ENCODE data around the gene PLEKHF1. TPM values are rescaled to one million over a fixed set of nuclear protein-coding genes. Genes with fewer than 3 reads are reported as not detected.

Gene PLEKHF1
- polyA plus RNA-seq, 3 donors: 1.4 to 2.2 (median 2.1) TPM

DNA sequence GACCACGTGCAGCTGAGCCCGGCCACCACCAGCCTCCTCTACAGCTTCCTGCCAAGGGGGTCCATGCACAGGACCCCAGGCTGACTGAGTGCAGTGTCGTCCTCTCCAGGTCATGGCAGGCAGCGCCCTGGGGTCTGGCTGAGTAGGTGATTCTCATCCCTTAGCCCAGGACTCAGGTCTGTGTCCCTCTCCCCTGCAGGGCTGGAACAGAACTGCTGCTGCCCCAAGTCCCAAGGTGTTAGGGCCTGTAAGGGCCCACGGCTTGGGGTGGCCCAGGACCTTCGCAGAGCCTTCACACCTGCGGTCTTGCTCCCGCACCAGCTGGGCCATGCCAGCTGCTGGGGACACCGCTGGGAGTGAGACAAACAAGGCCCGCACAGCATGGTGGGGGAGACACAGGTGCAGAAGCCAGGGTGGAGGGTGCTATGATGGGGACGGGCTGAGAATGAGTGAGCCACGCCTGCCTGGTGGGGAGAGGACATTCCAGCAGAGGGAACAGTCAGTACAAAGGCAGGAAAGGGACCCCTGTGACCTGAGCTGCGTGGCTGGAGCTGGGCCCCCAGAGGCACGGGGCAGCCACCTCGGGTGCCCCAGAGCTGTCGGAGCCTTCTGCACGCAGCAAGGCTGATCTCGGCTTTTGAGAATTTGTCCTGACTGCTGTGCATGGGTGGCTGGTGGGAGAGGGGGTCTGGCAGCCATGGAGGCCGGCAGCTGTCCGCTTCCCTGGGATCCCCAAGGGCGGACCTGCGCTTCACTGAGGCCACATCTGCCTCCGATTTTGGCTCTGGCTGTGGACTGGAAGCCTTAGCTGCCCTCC is 11.9 kb downstream of the PLEKHF1 start:
- DNase-seq: no peak

DNA sequence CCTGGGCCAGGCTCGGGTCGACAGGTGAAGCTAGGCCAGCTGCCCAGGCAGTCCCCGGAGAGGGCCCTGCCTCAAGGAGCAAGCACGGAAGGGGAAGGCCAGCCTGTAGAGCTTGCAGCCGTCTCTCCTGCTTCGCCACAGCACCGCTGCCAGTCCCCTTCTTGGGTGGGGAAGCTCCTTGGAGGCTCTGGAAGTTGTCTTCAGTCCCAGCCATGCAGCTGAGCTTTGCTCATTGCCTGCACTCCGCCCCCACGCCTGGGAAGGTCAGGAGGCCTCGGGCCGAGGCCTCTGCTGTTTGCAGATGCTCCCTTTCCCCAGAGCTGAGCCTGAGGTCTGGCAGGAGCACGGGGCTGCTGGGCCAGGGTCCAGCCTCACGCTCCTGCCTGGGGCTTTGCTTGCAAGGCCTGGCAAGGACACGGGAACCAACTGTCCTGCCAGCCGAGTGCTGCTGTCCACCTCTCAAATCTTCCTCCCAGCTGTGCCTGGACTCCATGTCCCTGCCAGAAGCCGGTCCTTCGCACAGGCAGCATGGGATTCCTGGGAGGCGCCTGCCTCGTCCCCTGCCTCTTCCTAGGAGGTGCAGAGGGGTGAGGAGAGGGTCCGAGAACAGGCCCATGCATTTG is 13.3 kb downstream of the PLEKHF1 start:
- DNase-seq: no peak

DNA sequence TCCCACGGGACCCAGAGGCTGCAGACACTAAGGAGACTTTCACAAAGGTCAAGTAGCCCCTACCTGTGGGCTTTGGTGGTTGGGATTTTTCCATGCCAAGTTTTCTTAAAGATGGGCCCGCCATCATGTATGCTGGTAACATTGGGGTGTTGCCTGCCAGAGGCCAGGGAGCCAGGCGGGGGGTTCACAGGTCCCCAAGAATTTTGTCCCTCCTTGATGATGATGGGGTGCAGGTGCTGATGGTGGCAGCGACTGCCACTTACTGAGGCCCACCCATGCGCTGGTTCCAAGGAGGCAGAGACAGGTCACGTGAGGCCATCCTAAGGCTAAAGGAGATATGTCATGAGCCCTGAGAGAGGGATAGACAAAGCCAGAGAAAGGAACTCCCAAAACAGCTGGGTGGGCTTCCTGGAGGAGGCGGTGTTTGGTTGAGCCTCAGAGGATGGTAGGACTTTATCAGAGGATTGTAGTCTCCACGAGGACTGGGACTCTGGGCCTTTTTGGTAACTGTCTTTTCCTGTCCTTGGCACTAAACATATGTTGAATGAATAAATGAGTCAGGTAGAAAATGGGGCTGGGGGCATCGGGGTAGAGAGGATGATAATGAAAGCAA is 14.4 kb downstream of the PLEKHF1 start:
- DNase-seq: no peak

DNA sequence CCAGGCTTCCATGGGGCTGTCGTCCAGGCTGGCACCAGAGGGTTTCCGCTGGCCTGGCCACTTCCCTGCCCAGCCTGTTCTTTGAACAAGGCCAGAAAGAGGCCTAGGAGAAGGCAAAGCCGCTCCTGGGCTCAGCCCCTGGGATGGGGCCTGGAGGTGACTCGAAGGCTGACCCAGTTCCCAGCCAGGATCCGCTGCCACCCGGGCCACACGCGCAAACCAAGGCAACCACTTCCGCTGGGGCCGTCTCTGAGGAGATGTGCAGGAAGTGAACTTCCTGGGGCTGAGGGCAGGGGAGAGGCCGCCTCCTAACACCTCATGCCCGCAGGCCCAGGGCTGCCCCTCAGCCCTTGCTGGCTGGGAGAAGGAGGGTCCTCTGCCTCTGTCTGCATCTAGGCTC is 15.2 kb downstream of the PLEKHF1 start:
- DNase-seq: no peak

DNA sequence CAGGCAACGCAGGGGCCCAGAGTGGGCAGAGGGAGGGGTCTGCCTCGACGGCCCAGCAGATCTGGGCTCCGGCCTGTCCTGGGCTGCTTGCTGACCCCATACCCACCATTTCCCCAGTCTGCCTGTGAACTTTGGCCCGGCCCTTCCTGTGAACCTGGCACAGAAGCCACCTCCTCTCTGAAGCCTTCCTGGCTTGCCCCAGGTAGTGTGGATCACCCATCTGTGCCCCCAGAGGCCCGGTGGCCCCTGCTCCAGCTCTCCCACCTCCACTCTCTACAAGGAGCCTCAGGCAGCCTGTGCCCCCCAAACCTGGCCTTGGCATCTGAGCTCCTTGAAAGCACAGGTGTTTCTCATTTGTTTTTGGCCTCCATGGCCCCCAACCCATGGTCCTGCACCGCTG is 15.7 kb downstream of the PLEKHF1 start:
- no peak for DNase-seq

DNA sequence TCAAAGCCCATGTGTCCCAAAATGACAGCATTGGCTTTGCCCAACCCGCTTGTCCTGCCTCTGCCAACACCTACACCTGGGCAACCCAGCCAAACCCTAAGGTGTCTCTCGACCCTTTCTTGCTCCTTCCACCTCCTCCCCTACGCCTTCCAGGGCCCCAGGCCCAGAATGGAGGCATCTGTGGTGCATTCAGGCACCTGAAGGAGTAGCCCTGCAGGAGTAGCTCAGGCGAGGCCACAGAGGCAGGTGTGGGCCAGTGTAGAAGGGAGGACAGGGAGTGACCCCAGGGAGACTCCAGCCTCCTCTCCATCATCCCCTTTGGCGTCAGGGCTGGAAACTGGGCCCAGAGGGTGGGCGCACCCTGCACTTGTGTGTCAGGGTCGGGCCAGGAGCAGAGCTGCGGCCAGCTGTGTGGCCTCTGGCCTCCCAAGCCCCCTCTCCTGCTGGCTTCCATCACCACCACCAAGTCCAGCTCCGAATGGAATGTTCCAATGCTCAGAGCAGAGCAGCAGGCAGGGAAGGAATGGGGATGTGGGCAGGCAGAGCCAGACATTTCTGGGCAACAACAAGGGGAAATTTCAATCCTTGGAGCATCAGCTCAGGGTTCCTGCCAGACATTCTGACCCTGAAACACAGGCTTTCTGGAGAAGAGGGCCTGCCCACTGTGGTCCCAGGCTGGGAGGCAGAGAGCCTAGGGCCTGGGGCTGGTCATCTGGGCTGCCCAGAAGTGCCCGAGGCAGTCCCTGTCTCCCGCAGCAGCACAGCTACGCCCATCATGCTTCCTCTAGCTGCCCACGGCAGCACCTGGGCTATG is 16.4 kb downstream of the PLEKHF1 start:
- no peak for DNase-seq

DNA sequence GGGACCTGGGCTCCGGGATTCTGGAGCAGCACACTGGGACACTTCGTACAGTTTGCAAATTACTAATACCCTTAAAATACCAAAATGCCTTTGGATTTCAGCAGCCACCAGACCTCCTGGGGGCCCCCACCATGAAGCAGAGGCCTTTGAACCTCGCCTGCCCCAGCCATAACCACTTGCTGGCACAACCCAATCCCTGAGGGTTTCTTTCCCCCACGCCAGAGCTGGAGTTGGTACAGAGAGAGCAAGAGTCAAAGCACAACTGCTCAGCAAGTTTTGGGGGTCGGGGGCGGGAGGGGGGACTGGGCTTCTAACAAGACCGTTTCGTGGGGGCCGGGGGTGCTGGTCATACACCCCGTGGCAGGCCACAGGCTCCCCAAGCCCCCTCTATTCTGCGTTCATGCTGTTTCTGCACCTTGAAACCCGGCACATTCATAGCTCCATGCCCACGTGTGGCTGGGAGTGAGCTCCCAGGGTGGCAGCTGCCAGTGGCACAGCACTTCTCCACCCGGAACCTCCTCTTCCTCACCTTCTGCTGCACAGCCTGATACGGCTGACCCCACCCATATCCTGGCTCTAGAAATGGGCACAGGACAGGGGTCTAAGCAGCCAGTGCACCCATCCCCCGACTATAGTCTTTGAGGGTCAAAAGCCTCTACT is 17.1 kb downstream of the PLEKHF1 start:
- no peak for DNase-seq

DNA sequence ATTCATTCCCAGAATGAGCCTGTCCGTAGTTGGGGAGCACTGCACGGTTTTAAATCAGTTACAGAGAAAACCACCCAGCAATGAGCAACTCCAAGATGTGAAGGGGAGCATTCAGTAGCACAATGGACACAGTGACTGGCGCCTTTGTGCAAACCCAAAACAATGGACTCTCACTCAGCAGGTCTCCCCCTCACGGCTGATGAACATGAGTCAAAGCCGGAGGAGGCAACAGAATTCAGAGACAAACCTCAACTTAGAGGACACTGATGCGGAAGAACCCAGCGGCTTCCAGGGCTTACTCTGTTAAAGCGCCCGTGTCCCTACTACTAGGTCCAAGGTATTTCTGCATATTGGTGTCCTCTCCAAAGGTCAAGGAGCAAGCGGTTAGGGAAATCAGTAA is 17.7 kb downstream of the PLEKHF1 start:
- no peak for DNase-seq

DNA sequence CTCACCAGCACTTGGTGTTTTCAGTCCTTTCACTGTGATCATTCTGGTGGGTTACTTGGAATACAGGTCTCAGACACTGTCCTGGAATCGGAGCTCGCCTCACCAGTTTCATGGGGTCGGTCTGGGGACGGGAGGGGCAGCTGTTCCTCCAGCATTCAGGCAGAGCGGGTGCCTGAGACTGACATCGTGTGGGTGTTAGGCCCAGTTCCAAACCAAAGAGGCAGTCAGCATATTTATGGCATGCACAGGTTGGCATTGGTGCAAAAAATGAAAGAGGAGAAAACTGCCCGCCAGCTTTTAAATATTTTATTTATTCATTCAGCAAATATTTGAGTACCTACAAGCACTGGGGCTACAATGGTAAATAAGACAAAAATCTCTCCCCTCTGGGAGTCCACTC is 20.1 kb downstream of the PLEKHF1 start:
- no peak for DNase-seq

DNA sequence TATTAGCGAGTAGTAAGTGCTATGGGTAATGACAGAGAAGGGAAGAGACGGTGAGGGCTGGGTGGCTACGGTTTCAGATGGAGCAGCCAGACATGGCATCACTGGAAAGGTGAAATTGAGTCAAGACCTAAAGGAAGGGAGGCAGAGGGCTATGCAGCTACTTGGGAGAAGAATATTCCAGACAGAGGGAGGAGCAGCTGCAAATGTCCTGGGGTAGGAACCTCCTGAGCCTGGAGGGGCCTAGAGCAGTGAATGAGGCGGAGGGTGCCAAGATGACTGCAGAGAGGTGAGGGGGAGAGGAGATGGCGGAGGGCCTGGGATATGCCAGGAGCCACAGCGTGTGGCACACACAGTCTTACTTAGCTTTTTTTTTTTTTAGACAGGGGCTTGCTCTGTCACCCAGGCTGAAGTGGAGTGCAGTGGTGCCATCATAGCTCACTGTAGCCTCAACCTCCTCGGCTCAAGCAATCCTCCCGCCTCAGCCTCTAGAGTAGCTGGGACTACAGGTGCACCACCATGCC is 21.1 kb downstream of the PLEKHF1 start:
- no peak for DNase-seq

DNA sequence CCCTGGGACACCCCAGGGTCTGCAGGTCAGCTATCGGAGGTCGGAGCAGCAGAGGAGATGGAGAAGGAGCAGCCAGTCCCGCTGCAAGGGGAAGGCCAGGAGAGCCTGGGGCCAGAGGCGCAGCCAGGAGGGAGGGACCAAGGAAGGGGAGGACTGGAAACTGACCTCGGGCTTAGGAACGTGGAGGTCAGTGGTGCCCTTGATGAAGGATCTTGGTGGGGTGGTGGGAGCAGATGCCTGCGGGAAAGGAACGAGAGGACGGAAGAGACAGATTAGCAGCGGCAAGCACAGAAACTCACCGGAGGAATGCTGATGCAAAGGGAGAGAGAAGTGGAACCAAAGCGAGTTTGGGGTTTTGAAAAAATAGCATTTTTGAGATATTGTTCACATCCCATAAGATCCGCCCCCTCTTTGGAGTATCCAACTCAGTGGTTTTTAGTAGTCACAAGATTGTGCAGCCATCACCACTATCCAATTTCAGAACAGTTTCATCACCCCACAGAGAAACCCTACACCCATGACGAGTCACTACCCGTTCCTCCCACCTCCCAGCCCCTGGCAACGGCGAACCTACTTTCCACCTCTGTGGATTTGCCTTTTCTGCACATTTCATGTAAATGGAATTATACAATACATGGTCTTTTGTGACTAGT is 22.1 kb downstream of the PLEKHF1 start:
- DNase-seq: peak; percentile 77

DNA sequence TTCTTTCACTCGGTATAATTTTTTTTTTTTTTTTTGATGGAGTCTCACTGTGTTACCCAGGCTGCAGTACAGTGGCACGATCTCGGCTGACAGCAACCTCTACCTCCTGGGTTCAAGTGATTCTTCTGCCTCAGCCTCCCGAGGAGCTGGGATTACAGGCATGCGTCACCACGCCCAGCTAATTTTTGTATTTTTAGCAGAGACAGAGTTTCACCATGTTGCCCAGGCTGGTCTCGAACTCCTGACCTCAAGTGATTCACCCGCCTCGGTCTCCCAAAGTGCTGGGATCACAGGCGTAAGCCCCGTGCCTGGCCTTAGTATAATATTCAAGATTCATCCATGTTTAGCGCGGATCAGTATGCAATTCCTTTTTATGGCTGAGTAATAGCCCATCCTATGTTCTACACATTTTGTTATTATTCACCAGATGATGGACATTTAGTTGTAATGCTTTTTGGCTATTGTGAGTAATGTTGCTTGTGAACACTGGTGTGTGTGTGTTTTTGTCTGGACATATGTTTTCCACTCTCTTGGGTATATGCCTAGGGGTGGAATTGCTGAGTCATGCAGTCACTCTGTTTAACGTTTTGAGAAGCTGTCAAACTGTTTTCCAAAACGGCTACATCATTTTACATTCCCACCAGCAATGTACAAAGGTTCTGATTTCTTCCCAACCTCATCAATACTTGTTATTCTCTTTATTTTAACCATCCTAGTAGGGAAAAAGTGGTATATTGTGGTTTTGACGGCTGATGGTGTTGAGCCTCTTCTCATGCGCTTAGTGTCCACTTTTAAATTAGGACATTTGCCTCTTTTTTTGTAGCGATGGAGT is 22.9 kb downstream of the PLEKHF1 start:
- DNase-seq: no peak

DNA sequence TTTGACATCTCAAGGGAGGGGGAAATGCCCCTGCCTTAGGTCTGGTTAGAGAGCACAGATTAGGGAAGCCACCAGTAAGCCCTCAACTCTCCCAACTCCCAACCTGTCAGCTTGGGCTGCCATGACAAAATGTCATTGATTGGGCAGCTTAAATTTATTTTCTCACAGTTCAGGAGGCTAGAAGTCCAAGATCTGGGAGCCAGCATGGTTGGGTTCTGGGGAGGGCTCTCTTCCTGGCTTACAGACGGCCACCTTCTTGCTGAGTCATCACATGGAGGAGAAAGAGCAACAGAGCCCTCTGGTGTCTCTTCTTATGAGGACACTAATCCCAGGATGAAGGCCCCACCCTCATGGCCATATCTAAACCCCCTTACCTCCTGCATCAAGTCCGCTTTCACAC is 25.6 kb downstream of the PLEKHF1 start:
- no peak for DNase-seq

DNA sequence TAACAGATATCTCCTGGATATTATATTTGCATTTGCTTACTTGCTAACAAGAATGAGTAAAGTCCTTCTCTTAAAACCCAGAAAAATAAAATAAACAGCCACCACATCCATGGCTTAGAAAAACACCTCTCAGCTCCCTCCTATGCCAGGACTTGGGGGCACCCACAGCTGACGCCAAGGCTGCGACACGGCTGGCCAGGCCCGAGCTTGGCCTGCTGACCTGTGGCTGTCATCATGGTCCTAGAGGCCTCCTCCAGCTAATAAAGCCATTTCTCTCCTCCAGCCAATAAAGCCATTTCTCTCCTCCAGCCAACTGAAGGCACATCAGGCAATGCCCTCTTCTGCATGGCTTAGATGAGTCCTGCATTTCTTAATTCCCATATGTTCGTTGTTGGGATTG is 28.9 kb downstream of the PLEKHF1 start:
- DNase-seq: no peak

DNA sequence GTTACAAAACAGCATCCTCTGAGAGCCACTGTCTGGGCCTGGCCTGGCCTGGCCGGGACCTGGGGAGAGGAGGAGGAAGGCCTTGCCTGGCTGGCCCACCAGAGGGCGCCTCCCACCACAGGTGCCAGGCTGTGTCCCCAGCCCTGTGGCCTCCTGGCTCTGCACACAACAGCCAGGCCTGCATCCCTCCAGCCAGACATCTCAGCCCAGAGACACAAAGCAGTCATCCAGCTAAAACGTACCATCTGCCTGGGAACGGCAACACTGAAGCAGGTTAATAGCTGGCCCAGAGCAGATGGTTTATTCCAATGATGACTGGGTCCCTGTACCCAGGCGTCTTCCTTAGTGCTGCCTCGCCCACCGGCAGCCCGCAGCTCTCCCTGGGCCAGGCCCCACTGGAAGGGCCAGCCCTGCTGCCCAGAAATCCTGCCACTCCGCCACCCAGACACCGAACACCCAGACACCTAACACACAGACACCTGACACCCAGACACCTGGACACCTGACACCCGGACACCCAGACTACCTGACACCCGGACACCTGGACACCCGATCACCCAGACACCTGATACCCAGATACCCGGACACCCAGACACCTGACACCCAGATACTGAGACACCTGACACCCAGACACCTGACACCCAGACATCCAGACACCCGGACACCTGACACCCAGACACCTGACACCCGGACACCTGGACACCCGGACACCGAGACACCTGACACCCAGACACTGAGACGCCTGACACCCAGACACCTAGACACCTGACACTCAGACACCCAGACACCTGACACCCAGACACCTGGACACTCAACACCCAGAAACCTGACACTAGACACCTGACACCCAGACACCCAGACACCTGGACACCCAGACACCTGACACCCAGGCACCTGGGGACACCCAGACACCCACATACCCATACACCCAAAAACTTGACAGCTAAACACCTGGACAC is 29.7 kb downstream of the PLEKHF1 start:
- DNase-seq: peak; percentile 67

DNA sequence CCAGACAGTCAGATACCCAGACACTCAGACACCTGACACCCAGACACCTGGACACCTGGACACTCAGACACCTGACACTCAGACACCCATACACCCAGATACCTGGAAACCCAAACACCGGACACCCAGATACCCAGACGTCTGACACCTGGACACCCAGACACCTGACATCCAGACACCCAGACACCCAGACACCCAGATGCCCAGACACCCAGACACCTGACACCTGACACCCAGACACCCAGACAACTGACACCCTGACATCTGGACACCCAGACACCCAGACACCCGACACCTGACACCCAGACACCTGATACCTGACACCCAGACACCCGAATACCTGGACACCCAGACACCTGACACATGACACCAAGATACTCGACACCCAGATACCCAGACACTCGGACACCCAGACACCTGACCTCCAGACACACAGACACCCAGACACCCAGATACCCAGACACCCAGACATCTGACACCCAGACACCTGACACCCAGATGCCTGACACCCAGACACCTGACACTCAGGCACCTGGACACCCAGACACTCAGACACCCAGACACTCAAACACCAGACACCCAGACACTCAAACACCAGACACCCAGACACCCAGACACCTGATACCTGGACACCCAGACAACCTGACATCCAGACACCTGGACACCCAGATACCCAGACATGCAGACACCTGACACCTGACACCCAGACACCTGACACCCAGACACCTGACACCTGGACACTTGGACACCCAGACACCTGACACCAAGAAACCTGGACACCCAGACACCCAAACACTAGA is 30.7 kb downstream of the PLEKHF1 start:
- DNase-seq: no peak

DNA sequence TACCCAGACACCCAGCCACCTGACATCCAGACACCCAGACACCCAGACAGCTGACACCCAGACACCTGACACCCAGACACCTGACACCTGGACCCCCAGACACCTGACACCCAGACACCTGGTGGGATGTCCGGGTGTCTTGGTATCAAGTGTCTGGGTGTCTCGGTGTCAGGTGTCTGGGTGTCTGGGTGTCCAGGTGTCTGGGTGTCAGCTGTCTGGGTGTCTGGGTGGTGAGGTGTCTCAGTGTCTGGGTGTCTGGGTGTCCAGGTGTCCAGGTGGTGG is 31.2 kb downstream of the PLEKHF1 start:
- no peak for DNase-seq
